Memory B cell (primary cell): ENCODE results near the gene ADGRV1.
"Not testable (repeated sequence)": the region's sequence is repeated elsewhere in the genome, so short reads cannot be mapped to it uniquely, and the experiment has no call there.

Experiments used
- ATAC-seq: fragments of 150-1000 bp; cut with Tn5 transposase; 2 replicates; pipeline ENCODE4 v1.10.0; 2021; ENCODE audit warnings: low read depth, mild to moderate bottlenecking, moderate library complexity
- DNase-seq, 2 donors: peaks; one replicate each; pipeline ENCODE4 v3.0.0; 2022; ENCODE audit warnings: low spot score in 2 of 2
- H3K27ac Mint-ChIP-seq: one replicate; pipeline ENCODE4 v1.8.0; 2022; ENCODE audit warnings: mild to moderate bottlenecking, moderate library complexity, mixed read lengths
- H3K27me3 Mint-ChIP-seq: one replicate; pipeline ENCODE4 v1.8.0; 2022; ENCODE audit warnings: mixed read lengths
- H3K36me3 Mint-ChIP-seq: one replicate; pipeline ENCODE4 v1.8.0; 2022; ENCODE audit warnings: mild to moderate bottlenecking, mixed read lengths
- H3K4me1 Mint-ChIP-seq: one replicate; pipeline ENCODE4 v1.8.0; 2022; ENCODE audit warnings: mixed read lengths
- H3K4me3 Mint-ChIP-seq: one replicate; pipeline ENCODE4 v1.8.0; 2022; ENCODE audit warnings: mild to moderate bottlenecking, moderate library complexity, mixed read lengths
- H3K9me3 Mint-ChIP-seq: one replicate; pipeline ENCODE4 v1.8.0; 2022; ENCODE audit warnings: mixed read lengths

The ADGRV1 gene

DNA sequence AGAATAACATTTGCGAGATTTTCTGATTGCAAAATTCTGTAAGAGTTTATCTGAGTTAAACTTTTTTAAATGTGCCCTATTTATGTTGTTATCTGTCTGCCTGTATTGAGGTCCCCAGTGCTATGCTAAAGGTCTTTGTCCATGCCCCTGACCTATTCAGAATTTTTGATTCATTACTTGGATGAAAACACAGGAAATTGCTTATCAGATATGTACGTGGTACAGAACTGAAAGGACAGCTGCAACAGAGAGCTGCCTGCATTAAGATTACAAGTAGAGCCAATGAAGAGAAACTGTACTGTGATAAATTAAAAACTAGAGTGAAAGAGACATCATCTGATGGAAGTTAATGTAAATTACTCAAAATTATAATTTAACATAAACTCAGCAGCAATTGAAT is 408.8 kb downstream of the ADGRV1 start:
- H3K27ac Mint-ChIP-seq: no peak overlapping the region
- no peaks in the 10 kb centered on the region for H3K36me3 Mint-ChIP-seq
- no peaks in the 10 kb centered on the region for H3K4me1 Mint-ChIP-seq
- H3K27me3 Mint-ChIP-seq: peaks cover 14% of the 10 kb centered on the region
- no peak overlapping the region for H3K4me3 Mint-ChIP-seq
- ATAC-seq (no peak), DNase-seq (no peak)
- H3K9me3 Mint-ChIP-seq: peaks cover 5% of the 10 kb centered on the region

DNA sequence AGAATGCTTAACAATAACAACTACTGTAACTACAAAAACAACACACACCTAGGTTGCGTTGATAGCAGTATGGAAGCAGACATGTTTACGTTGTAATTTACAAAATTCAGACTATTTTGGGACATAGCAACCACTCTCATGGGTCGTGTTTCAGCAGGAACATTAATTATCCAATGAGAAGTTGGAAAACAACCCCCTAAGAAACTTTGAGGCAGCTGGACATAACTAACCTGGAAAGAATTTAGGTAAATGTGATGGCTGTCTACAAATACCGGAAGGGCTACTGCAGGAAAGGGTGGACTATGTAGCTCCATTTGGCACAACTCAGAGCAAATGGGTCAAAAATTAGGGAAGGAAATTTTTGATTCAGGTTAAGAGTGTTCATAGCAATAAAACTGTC is 409.3 kb downstream of the ADGRV1 start:
- no peak overlapping the region for H3K27ac Mint-ChIP-seq
- no peaks in the 10 kb centered on the region for H3K36me3 Mint-ChIP-seq
- no peak overlapping the region for H3K4me3 Mint-ChIP-seq
- ATAC-seq (no peak), DNase-seq (no peak)
- peaks cover 14% of the 10 kb centered on the region for H3K27me3 Mint-ChIP-seq
- H3K4me1 Mint-ChIP-seq: no peaks in the 10 kb centered on the region
- H3K9me3 Mint-ChIP-seq: peaks cover 5% of the 10 kb centered on the region

DNA sequence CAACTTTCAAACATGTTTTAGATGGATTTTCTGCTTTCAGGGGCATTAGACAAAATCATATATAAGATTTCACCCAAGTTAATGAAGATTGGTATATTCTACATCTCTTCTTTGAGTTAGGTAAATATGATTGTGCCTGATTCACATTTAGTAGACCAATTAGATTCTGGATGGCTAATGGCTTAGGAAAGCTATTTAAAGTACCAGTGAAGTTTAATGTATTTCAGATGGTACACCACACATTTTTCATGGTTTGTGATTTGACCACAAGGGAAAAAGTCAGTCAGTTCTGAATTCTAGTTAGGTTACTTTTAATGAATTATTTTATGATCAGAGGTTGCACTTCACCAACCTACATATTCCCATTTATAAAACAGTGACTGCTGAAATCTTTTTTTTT is 409.7 kb downstream of the ADGRV1 start:
- Mint-ChIP-seq H3K9me3 (peaks cover 5% of the 10 kb centered on the region), H3K27me3 (peaks cover 14% of the 10 kb centered on the region), H3K4me1 (no peaks in the 10 kb centered on the region), H3K27ac (no peak overlapping the region), H3K36me3 (no peaks in the 10 kb centered on the region), H3K4me3 (no peak overlapping the region)
- DNase-seq (no peak), ATAC-seq (no peak)

DNA sequence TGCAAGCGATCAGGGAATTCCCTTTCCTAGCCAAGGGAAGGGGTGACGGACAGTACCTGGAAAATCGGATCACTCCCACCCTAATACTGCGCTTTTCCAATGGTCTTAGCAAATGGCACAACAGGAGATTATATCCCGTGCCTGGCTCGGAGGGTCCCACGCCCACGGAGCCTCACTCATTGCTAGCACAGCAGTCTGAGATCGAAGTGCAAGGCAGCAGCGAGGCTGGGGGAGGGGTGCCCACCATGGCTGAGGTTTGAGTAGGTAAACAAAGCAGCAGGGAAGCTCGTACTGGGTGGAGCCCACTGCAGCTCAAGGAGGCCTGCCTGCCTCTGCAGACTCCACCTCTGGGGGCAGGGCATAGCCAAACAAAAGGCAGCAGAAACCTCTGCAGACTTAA is 411.3 kb downstream of the ADGRV1 start:
- peaks cover 14% of the 10 kb centered on the region for H3K27me3 Mint-ChIP-seq
- not testable (repeated sequence) for H3K4me1 Mint-ChIP-seq, ATAC-seq, H3K4me3 Mint-ChIP-seq, H3K27ac Mint-ChIP-seq, DNase-seq, H3K9me3 Mint-ChIP-seq, H3K36me3 Mint-ChIP-seq

- Mint-ChIP-seq H3K9me3 (no peaks in the 10 kb centered on the region), H3K4me1 (no peaks in the 10 kb centered on the region), H3K27me3 (no peaks in the 10 kb centered on the region), H3K36me3 (no peaks in the 10 kb centered on the region), H3K27ac (no peak overlapping the region), H3K4me3 (no peak overlapping the region)
- DNase-seq: no peak
- ATAC-seq: no peak
These were observed 422.6 kb downstream of the ADGRV1 start for GRCh38 chr5:90981177-90981576.

DNA sequence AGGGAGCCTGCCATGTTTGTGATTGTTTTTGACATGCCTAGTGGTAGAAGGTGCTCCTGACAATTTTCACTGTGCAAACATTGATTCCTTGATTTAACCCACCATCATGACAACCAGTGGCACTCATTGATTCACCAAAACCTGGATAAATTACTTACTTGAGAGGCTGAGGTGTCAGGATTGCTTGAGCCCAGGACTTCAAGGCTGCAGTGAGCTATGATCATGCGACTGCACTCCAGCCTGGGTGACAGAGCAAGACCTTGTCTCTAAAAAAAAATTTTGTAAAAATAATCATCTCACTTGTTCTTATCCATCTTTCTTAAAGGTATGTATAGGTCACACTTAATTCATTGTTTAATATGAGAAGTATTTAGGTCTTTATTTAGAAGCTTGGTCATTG is 423.2 kb downstream of the ADGRV1 start:
- DNase-seq (no peak), ATAC-seq (no peak)
- Mint-ChIP-seq H3K4me1 (no peaks in the 10 kb centered on the region), H3K27ac (no peak overlapping the region), H3K4me3 (no peak overlapping the region), H3K27me3 (no peaks in the 10 kb centered on the region), H3K36me3 (no peaks in the 10 kb centered on the region), H3K9me3 (no peaks in the 10 kb centered on the region)

DNA sequence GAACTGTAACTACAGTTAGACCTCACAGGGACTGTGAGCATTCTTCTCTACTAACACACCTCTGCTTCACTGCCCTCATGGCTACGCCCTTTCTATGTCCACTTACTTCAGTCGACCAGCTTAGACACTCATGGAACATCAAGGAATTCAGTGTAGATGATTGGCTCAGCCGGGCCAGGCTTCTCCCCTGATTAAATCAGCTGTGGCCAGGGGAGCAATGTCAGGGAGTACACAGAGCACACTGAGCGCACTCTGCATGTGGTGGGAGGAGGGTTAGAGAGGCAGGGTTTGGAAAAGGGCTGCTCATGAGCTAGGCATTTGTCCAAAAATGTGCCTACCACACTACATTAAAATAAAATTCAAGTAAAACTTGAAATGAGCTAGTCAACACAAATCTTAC is 424.0 kb downstream of the ADGRV1 start:
- Mint-ChIP-seq H3K27ac (no peak overlapping the region), H3K36me3 (no peaks in the 10 kb centered on the region), H3K4me1 (no peaks in the 10 kb centered on the region), H3K27me3 (no peaks in the 10 kb centered on the region), H3K4me3 (no peak overlapping the region), H3K9me3 (no peaks in the 10 kb centered on the region)
- ATAC-seq (no peak), DNase-seq (no peak)

- H3K4me3 Mint-ChIP-seq: no peak overlapping the region
- H3K27ac Mint-ChIP-seq: no peak overlapping the region
- ATAC-seq (no peak), DNase-seq (no peak)
- no peaks in the 10 kb centered on the region for H3K4me1 Mint-ChIP-seq
- no peaks in the 10 kb centered on the region for H3K9me3 Mint-ChIP-seq
- H3K36me3 Mint-ChIP-seq: no peaks in the 10 kb centered on the region
- no peaks in the 10 kb centered on the region for H3K27me3 Mint-ChIP-seq
These were observed 424.6 kb downstream of the ADGRV1 start for GRCh38 chr5:90983148-90983547.

DNA sequence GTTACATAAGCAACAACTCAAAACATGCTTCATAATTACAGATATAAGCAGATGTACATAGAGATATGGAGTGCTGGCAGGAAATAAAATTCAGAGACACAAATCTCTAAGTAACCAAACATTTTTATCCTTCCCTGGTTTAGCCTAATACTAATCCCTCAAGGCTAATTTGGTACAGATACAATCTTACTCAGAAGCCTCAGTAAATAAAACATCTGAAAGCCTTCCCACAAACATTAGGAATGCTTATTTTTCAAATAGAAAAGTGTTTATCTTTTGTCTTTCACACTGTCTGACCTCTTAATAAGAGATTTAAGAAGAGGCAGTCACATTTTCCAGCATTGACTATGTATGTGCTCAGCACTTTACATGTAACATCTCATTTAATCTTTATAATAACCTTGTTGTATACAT is 425.1 kb downstream of the ADGRV1 start:
- Mint-ChIP-seq H3K36me3 (no peaks in the 10 kb centered on the region), H3K27me3 (no peaks in the 10 kb centered on the region), H3K9me3 (no peaks in the 10 kb centered on the region), H3K27ac (no peak overlapping the region), H3K4me3 (no peak overlapping the region), H3K4me1 (no peaks in the 10 kb centered on the region)
- no peak for ATAC-seq
- DNase-seq: no peak

DNA sequence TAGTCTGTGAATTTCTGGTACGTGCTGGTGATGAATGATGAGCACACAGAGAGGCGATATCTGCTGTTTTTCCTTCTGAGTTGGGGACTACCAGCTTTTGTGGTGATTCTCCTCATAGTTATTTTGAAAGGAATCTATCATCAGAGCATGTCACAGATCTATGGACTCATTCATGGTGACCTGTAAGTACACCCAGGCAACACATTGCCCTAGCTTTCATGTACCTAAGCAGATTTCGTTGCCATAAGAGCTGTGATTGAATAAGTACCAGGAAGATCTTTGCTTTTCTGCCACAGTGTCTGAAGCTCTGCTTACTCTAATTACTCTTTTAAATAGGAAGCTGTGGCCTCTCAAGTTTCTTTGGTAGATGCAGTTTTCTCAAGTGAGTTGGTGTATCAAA is 426.7 kb downstream of the ADGRV1 start:
- no peaks in the 10 kb centered on the region for H3K4me1 Mint-ChIP-seq
- H3K36me3 Mint-ChIP-seq: no peaks in the 10 kb centered on the region
- no peak overlapping the region for H3K4me3 Mint-ChIP-seq
- no peak for DNase-seq
- H3K27me3 Mint-ChIP-seq: no peaks in the 10 kb centered on the region
- no peak overlapping the region for H3K27ac Mint-ChIP-seq
- peaks cover 3% of the 10 kb centered on the region for H3K9me3 Mint-ChIP-seq
- ATAC-seq: no peak

- DNase-seq (no peak), ATAC-seq (no peak)
- Mint-ChIP-seq H3K27ac (no peak overlapping the region), H3K27me3 (no peaks in the 10 kb centered on the region), H3K36me3 (no peaks in the 10 kb centered on the region), H3K9me3 (peaks cover 3% of the 10 kb centered on the region), H3K4me1 (no peaks in the 10 kb centered on the region), H3K4me3 (no peak overlapping the region)
These were observed 429.1 kb downstream of the ADGRV1 start for GRCh38 chr5:90987726-90988125.

- Mint-ChIP-seq H3K27ac (no peak overlapping the region), H3K4me3 (no peak overlapping the region), H3K27me3 (no peaks in the 10 kb centered on the region), H3K36me3 (no peaks in the 10 kb centered on the region), H3K9me3 (peaks cover 7% of the 10 kb centered on the region), H3K4me1 (no peaks in the 10 kb centered on the region)
- no peak for ATAC-seq
- no peak for DNase-seq
These were observed 432.6 kb downstream of the ADGRV1 start for GRCh38 chr5:90991201-90991600.

DNA sequence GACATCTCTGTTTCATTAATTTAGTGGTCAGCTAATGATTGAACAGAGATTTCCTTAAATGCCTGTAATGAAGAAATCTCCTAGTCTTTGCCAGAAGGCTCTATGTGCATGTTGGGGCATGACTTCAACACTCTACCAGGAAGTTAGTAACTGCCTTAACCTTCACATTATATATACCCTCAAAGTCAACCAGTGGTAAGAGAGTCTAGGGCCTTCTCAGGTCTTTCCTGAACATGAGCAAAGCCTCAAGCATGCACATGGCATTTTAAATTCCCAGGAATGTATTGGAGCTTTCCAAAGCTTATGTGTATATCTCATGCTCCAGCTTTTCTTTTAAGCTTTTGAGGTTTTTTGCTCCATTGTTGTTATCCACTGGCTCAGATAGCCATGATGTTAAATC is 436.2 kb downstream of the ADGRV1 start:
- Mint-ChIP-seq H3K4me3 (no peak overlapping the region), H3K27ac (no peak overlapping the region), H3K4me1 (no peaks in the 10 kb centered on the region), H3K9me3 (peaks cover 5% of the 10 kb centered on the region), H3K36me3 (no peaks in the 10 kb centered on the region), H3K27me3 (no peaks in the 10 kb centered on the region)
- no peak for DNase-seq
- no peak for ATAC-seq

DNA sequence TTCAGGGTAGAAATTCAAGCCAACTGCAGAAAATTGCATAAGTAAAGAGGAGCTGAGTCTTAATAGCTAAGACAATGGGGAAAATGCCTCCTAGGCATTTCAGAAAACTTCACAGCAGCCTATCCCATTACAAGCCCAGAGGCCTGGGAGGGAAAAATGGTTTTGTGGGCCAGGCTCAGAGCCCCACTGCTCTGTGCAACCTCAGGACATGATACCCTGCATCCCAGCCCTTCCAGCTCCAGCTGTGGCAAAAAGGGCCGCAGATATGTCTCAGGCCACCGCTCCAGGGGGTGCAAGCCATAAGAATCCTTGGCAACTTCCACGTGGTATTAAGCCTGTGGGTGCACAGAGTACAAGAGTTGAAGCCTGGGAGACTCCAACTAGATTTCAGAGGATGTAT is 437.5 kb downstream of the ADGRV1 start:
- peaks cover 3% of the 10 kb centered on the region for H3K9me3 Mint-ChIP-seq
- ATAC-seq: no peak
- H3K27me3 Mint-ChIP-seq: no peaks in the 10 kb centered on the region
- DNase-seq: no peak
- H3K4me1 Mint-ChIP-seq: no peaks in the 10 kb centered on the region
- H3K36me3 Mint-ChIP-seq: no peaks in the 10 kb centered on the region
- H3K27ac Mint-ChIP-seq: no peak overlapping the region
- H3K4me3 Mint-ChIP-seq: no peak overlapping the region

DNA sequence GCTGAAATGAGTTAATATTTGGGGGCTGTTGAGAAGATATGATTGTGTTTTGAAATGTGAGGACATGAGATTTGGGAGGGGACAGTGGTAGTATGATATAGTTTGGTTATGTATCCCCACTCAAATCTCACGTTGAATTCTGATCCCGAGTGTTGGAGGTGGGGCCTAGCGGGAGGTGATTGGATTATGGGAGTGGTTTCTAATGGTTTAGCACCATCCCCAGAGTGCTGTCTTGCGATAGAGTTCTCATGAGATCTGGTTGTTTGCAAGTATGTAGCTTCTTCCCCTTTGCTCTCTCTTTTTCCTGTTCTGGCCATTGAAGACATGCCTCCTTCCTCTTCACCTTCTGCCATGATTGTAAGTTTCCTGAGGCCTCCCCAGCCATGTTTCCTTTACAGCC is 438.5 kb downstream of the ADGRV1 start:
- H3K9me3 Mint-ChIP-seq: peaks cover 3% of the 10 kb centered on the region
- no peak for DNase-seq
- H3K27me3 Mint-ChIP-seq: no peaks in the 10 kb centered on the region
- no peak overlapping the region for H3K4me3 Mint-ChIP-seq
- H3K27ac Mint-ChIP-seq: no peak overlapping the region
- ATAC-seq: no peak
- no peaks in the 10 kb centered on the region for H3K4me1 Mint-ChIP-seq
- no peaks in the 10 kb centered on the region for H3K36me3 Mint-ChIP-seq

DNA sequence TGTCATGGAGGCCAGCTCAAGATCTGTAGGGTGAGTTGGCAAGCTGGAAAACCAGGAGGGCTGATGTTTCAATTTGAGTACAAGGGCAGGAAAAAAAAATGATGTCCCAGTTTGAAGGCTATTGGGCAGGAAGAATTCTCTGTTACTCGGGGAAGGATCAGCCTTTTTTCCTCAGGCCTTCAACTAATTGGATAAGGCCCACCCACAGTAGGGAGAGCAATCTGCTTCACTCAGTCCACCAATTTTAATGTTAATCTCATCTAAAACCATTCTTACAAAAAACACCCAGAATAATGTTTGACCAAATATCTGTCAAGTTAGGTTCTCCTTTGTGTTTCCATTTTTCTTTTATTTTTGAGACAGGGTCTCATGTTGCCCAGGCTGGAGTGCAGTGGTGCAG is 442.1 kb downstream of the ADGRV1 start:
- peaks cover 3% of the 10 kb centered on the region for H3K27me3 Mint-ChIP-seq
- no peaks in the 10 kb centered on the region for H3K9me3 Mint-ChIP-seq
- H3K4me1 Mint-ChIP-seq: no peaks in the 10 kb centered on the region
- no peak for DNase-seq
- no peak for ATAC-seq
- H3K27ac Mint-ChIP-seq: no peak overlapping the region
- H3K4me3 Mint-ChIP-seq: no peak overlapping the region
- no peaks in the 10 kb centered on the region for H3K36me3 Mint-ChIP-seq
